SK-N-DZ (cell line): ENCODE measurements around the gene TMEM131L.
A peak's percentile ranks its signal among the peaks of the same experiment; 100 is the strongest.
"Not testable (repeated sequence)": the region's sequence is repeated elsewhere in the genome, so short reads cannot be mapped to it uniquely, and the experiment has no call there.

Source experiments
- DNase-seq: peaks from one replicate; pipeline ENCODE4 v3.0.0-alpha.2; 2015; ENCODE audit warnings: low spot score

TMEM131L gene

DNA sequence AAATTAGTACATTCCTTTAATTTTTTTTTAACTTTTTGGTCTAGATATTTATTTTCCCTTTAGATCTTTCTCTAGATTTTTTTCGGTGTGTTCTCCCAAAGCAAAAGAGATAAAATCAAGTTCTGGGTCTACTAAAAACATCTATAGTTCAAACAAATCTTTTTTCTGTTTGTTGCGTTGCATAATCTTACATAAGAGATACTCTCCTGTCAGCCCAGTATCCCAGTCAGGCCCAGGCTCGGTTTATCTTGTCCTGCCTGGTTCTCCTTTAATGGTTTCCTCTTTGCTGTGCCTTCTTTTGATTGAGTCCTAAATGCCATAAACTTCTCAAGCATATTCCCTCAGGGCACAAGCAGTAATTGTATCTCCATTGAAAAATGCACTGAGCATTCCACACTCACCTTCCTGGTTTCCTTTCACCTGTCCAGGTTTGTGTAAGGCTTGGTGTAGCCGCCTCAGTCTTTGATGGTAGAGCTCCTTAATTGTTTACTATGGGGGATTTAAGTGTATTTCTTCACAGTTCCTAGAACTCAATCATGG is 104.9 kb downstream of the TMEM131L start:
- no peak for DNase-seq

DNA sequence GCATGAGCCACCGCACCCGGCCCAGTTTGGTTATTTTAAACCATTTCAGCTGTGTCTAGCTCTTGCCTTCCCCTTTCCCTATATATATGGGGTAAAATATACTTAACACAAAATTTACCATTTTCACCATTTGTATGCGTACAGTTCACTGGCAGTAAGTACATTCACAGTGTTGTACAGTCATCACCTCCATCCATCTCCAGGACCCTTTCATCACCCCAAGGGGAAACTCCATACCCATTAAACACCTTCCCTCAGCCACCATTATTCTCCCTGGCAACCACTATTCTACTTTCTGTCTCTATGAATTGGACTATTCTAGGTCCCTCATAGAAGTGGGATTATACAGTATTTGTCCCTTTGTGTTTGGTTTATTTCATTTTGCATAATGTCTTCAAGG is 106.4 kb downstream of the TMEM131L start:
- no peak for DNase-seq

DNA sequence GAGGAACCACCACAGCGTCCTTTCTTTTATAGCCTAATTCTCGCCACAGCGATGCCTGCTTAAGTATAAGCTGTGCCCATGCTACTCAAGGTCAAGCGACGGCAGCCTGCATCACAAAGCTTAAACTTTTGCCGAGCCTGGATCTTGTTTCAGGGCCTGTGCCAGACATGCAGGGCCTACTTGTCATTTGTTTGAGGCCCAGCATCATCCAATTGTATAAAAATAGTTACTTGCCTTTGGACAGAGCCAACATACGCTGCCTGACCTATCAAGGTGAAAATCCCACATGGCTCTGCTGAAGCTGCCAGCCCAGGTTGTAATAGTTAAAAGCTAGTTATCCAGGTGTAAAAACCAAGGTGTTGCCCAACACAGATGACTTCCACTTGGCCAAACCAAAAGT is 107.1 kb downstream of the TMEM131L start:
- DNase-seq, result no peak

DNA sequence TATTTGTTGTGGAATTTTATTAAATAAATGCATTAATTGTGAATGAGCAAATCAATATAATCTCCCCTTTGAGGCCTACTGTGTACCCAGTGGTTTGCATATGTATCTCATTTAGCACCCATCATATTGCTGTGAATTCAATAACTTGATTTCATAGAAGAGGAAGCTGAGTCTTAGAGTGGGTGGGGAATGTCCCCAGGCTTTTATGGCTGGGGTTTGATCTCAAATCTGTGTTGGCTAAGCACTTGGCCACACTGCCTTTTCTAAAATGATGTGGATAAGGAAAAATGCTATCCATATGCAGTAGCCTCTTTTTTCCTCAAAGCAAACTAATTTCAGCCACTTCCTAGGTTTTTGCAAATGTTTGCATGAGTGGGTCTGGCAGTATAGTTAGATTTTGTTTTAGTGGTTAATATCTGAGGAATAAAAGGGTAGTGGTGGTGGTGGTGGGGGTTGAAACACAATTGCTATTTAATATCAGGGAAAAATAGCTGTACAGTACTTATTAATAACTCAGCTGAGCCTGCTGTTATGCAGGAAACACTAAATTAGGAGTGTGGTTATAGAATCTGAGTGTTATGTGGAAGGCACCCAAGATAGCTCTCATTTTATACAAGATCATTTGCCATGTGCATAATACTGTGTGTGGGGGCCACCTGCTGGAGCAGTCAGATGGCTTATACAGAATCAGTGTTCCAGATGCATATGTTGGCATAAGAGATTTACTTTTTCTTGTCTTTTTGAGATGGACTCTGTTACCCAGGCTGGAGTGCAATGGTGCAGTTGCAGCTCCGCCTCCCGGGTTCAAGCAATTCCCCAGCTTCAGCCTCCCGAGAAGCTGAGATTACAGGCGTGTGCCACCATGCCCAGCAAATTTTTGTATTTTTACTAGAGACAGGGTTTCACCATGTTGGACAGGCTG is 108.0 kb downstream of the TMEM131L start:
- DNase-seq, result peak; percentile 4

DNA sequence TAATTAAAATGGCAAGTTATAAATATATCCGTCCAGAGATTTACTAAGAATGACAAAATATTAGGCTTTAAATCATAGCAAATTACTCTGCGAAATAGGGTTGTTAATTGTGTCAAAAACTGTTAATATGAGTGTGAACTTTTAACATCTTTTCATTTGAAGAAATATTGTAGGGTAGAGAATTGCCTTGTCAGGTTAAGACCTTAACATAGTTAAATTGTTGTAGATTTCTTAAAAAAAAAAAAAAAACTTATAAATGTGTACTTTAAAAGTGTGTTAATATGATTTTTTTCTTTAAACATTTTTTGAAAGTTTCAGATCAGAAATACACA is 110.2 kb downstream of the TMEM131L start:
- no peak for DNase-seq

DNA sequence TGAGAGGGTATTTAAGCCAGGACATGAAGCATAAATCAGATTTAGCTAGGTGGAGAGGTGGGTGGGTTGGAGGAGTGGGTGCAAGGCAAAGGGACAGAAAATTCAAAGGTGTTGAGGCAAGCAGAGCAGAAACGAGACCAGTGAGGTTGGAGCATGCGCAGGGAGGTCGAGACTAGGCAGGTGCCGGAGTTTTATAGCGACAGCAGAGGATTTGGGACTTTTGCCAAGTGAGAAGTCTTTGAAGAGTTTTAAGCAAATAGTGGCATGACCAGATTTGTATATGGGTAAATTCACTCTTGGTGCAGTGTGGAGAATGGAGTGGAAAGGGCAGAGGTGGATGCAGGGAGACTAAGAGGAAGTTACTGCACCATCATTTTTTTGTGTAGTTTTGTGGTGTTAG is 110.9 kb downstream of the TMEM131L start:
- no peak for DNase-seq

DNA sequence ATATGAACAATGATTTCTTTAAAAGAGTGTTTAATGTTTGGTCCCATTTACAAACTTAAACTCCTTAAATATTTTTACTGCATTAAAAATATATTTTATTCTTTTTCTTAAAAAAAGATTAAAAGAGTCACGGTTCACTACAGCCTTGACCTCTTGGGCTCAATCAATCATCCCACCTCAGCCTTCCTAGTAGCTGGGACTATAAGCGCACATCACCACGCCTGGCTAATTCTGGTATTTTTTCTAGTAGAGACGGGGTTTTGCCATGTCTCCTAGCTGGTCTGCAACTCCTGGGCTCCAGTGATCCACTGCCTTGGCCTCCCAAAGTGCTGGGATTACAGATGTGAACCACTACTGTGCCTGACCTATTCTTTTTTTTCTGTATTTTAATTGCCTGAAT is 113.2 kb downstream of the TMEM131L start:
- no peak for DNase-seq

DNA sequence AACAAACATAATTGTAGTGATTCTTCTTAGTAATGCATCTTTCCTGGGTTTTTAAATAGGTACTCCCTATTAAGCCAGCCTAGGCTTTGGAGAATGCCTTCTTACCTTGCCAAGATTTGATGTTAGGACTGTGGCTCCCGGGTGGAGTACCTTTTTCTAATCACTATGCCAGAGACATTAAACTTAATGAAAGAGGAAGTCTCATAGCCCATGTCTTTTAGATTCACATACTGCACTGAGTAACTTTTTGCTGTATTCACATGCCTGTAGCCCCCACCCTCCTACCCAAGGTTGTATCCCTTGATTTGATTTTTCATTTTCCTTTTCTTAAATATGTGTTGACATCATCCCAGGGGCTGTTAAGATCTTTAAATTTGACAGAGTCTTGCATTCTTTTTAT is 113.7 kb downstream of the TMEM131L start:
- no peak for DNase-seq

DNA sequence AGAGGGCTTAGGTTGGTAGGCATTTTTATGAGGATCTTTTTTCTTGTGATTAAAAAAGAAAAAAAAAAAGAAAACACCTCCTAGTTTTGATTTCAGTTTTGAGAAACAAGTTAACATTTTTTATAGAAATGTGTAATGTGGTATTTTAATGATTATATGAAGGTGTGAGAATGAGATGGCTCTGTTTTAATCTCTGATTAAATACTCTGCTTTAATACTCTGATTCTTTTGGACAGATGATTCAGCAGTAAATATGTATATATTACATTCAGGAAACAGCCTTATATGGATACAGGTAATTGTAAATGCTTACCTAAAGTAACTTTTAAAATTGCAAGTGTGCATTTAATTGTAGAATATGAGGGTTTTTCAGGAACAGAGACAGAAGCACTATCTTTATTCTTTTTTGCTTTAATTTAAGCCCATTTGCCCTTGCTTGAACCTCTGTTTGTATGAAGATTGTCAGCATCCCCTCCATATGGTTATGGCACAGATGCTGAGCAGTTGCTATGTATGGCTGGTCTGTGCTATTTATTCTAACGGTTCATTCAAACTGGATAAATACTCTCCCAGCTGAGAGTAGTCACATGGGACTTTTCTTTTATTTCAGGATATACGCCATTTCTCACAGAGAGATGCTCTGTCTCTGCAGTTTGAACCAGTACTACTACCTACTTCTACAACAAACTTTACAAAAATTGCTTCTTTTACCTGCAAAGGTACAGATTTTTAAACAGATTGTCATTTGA is 117.0 kb downstream of the TMEM131L start:
- DNase-seq, result no peak

DNA sequence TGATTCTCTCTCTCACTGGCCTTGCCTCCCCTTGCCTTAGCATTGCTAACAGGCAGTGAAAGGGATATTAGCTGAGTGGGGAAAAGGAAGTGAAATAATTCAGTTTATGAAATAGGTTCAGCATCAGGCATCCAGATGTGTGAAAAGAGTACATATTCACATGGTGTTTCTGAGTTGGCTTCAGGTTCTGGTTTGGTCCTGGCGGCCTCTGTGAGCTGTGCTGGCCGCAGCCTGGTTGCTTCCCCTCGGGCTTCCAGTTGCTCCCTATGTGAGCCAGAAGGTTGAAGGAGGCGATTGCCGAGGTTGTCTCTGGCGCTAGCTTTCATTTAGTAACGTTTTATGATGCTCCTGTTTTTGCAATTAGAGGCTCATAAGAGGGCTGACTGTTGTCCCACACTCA is 118.9 kb downstream of the TMEM131L start:
- no peak for DNase-seq

DNA sequence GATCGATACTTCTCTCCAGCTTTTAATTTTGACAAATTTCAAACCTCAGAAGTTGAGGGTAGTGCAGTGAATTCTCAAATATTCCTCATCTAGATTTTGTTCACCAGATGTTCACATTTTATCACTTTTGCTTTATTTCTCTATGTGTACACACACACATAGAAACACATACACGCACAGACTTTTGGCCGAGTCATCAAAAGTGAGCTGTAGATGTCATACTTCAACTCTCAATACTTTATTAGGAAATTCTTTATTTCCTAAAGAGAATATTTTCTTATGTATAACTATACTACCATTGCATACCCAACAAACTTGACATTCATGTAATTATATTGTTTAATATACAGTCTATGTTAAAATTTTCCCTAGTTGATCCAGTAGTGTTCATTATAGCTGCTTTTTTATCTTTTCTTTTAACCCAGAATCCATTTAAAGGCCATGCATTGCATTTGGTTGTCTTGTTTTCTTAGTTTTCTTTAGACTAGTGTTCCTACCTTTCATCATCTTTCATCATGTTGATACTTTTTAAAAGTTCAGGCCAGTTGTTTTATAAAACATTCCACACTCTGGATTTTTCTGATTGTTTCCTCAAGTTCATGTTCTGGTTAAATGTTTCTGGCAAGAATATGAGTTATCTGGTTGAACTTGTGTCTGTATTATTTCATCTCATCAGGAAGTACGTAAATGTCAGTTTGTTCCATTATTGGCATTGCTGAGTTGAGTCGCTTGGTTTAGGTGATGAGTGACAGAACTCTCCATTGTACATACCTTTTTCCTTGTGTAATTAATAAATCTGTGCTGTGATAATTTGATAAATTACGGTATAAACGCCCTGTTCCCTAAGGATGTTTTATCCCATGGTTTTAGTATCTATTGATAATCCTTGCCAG is 123.8 kb downstream of the TMEM131L start:
- DNase-seq, result no peak

DNA sequence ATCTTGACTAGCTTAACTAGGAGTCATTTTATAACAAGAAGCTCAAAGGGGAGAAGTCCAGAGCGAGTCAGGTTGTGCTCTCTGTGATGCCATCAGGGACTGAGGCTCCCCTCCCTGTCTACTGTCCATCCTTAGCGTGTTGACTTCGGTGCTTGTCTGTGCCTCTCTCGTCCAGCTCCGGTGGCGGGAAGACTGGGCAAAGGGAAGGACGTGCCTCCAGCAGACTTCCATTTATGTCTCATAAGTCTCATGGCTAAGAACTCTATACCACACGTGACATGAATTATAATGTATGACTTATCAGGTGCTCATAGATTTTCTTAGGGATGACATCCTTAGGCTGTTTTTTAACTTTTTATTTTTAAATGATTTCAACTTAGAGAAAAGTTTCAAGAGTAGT is 125.3 kb downstream of the TMEM131L start:
- DNase-seq, result no peak

DNA sequence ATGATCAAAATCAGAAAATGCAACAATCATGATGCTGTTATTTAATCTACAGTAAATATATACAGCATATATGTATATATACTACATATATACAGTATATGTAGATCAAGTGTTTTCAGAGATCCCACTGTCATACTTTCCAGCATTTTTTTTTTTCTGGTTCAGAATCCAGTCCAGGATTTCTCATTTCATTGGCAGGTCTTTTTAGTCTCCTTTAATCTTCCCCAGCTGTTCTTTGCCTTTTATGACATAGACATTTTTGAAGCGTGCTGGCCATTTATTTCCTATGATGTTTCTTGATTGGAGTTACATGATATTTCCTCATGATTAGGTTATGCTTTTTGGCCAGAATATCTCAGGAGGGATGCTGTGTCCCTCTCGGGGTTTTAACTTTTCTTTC is 125.9 kb downstream of the TMEM131L start:
- DNase-seq, result no peak

DNA sequence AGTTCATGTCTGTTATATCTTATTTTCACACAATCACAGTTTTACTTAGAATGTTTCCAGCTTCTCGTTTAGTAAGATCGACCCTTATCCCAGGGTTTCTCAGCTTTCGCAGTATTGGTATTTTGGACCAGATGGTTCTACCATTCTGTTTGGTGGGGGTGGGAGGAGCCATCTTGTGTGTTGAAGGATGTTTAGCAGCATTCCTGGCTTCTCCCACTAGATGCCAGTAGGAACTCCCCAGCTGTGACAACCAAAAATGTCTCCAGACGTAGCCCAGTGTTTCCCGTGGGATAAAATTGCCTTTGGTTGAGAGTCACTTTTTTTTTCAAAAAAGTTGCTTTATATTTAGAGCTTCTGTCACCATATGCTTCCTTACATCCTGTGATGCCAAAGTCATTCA is 127.0 kb downstream of the TMEM131L start:
- no peak for DNase-seq

DNA sequence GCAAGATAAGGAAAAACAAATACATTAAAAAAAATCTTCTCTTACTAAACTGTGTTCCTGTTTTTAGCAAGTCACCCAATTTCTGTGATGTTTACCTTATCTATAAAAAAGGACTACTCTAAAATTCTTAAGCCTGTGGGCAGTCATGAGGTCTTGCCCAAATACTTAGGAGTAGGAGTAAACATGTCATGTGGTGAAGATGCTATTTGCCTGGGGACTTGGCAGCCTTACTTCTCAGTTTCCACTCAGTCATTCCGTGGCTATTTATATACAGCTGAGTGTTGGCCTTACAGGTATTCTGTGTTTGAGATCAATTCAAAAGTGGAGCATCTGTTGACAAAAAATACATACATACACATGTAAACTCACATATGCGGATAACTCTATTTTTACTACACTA is 128.1 kb downstream of the TMEM131L start:
- DNase-seq, result no peak

DNA sequence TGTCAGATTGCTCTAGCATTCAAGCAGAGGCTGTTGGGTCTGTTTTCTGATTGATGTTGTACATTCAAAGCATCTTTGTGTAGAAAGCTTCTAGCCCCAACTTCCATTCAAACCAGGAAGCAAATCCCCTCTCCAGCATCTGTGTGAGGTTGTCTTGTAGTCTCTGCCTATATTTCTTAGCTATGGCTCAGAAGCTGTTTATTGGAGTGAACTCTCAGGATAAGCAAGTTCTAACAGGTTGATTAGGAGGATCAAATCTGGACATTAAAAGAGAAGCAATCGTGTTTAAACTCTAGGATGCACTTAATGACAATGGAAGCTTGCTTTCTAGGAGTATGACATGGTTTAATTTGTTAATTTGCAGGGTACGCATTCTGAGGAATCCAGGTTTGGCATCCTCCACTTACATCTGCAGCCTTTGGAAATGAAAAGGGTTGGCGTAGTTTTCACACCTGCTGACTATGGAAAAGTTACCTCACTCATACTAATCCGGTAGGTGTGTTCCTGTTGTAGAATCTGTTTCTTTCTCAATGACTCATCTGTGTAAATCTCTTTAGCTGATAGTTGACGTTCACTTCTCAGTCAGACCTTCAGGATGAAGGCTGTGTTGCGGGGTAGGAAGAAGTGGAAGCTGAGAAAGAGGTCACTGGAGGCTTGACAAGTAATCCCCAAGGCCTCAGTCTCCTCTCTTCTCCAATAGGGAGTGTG is 129.9 kb downstream of the TMEM131L start:
- DNase-seq, result no peak

DNA sequence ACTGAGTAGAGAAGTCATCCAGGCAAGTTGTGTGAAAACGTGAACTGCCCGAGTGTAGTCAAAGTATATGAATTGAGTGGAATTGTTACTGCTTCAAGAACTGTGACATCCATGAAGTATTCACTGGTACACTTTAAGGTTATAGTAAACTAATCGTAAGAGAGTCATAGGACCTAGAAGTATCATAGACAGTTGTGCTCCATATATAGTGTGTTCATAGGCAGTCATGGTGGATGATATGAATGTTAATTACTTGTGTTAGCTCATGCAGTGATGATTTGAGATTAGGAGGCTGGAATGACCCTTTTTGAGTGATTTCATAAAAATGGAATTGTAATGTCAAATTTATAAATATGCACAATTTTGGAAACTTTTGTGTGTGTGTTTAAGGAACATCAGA is 136.6 kb downstream of the TMEM131L start:
- DNase-seq, result no peak

DNA sequence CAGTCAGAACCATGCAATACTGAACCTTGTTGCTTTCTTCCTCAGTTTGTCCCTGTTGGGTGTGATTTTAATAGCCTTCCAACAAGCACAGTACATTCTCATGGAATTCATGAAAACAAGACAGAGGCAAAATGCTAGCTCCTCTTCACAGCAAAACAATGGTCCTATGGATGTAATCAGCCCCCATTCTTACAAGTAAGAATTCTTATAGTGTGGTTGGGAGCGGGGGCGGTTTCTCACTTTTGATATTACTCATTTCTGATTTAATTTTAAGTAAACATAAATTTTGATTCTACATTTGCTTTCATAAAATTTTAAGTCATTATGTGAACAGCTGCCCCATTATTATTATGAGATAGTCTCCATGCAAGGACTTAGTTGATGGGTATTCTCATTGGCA is 137.1 kb downstream of the TMEM131L start:
- DNase-seq, result no peak

DNA sequence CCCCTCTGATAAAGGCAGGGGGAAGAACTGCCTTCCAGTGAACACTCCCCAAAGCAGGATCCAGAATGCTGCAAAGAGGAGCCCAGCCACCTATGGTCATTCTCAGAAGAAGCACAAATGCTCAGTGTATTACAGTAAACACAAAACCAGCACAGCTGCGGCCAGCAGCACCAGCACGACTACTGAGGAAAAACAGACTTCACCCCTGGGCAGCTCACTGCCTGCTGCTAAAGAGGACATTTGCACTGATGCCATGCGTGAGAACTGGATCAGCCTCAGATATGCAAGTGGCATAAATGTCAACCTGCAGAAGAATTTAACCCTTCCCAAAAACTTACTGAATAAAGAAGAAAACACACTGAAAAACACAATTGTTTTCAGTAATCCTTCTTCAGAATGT is 137.7 kb downstream of the TMEM131L start:
- no peak for DNase-seq

DNA sequence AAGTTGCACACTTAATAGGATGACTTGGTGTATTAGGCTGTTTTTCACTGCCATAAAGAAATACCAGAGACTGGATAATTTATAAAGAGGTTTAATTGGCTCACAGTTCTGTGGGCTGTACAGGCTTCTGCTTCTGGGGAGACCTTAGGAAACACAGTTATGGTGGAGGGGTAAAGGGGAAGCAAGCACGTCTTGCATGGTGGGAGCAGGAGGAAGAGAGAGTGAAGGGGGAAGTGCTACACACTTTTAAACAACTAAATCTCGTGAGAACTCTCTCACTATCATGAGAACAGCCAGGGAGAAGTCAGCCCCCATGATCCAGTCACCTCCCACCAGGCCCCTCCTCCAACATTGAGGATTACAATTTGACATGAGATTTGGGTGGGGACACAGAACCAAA is 142.9 kb downstream of the TMEM131L start:
- DNase-seq, result not testable (repeated sequence)
